Right ventricle myocardium inferior (tissue), 1 donor: ENCODE data around the gene TMEM33. TPM values are rescaled to one million over a fixed set of nuclear protein-coding genes. Genes with fewer than 3 reads are reported as not detected.

Experiments used
- ATAC-seq: fragments of 200-7000 bp; cut with Tn5 transposase; one replicate; pipeline ENCODE4 v1.9.1; 2020; ENCODE audit warnings: mild to moderate bottlenecking, moderate library complexity
- DNase-seq: peaks from one replicate; pipeline ENCODE4 v3.0.0; 2021; ENCODE audit errors: missing footprints
- intact Hi-C: fragments of 100-400 bp; cut with DNase I; formaldehyde crosslinking; loops from one replicate; pipeline ENCODE4 v1.11.0; 2022
- total RNA-seq: library from RNA; stranded (reverse); fragmentation: NEBNext Ultra II Directional; extraction: Animal tissue kit (Norgen Biotek cat#: 25700); gene quantifications from one replicate; pipeline ENCODE4 v1.2.1, GENCODE V29; 2021
- donor health status: DM: no; HTN: yes; CAD: no; lungs with severe emphysema.

The TMEM33 gene
- total RNA-seq, 1 donor from 2014 or later = 21.5 TPM

- peak; percentile 17 for ATAC-seq
- no peak for DNase-seq
- intact Hi-C loops = loop anchor here (2.0 kb wide), 1 partner anchor 57 kb away; the partner anchor contains the start of gene SLC30A9
Measured at GRCh38 chr4:41933997-41934503, 1.2 kb upstream of the TMEM33 start.

GRCh38 chr4:41934514-41934900, 722 bp upstream of the TMEM33 start:
- no peak for DNase-seq
- intact Hi-C loops = loop anchor here (2.0 kb wide), 1 partner anchor 56 kb away; the partner anchor contains the start of gene SLC30A9
- peak; percentile 23 for ATAC-seq

GRCh38 chr4:41935652-41936021, 408 bp downstream of the TMEM33 start:
- ATAC-seq (no peak), DNase-seq (no peak)
- intact Hi-C loops = loop anchor here (2.0 kb wide), 1 partner anchor 55 kb away; the partner anchor contains the start of gene SLC30A9

- DNase-seq (no peak), ATAC-seq (no peak)
- intact Hi-C loops = no loop called here
Measured at GRCh38 chr4:41939016-41939626, 3.9 kb downstream of the TMEM33 start.

GRCh38 chr4:41940834-41941233, 5.6 kb downstream of the TMEM33 start:
- no peak for DNase-seq
- no peak for ATAC-seq
- intact Hi-C loops = no loop called here

- intact Hi-C loops = no loop called here
- ATAC-seq = no peak
Measured at GRCh38 chr4:41943506-41943905, 8.3 kb downstream of the TMEM33 start.

GRCh38 chr4:41944089-41944488, 8.9 kb downstream of the TMEM33 start:
- intact Hi-C loops = no loop called here

More at GRCh38 chr4:41943506-41943905, 8.3 kb downstream of the TMEM33 start:
- DNase-seq = no peak

GRCh38 chr4:41949531-41949930, 14.3 kb downstream of the TMEM33 start:
- intact Hi-C loops = no loop called here
- no peak for ATAC-seq
- no peak for DNase-seq

More at GRCh38 chr4:41944089-41944488, 8.9 kb downstream of the TMEM33 start:
- DNase-seq = no peak
- ATAC-seq = no peak

GRCh38 chr4:41957634-41958033, 22.4 kb downstream of the TMEM33 start:
- DNase-seq (no peak), ATAC-seq (no peak)
- intact Hi-C loops = loop anchor here (5.0 kb wide), 1 partner anchor 325 kb away; no protein-coding TSS in a partner anchor

GRCh38 chr4:41963105-41963504, 27.9 kb downstream of the TMEM33 start:
- no peak for DNase-seq
- no peak for ATAC-seq
- intact Hi-C loops = no loop called here

- intact Hi-C loops = no loop called here
- no peak for ATAC-seq
- DNase-seq = no peak
Measured at GRCh38 chr4:41964401-41964800, 29.2 kb downstream of the TMEM33 start.

GRCh38 chr4:41967392-41967791, 32.2 kb downstream of the TMEM33 start:
- DNase-seq = no peak
- ATAC-seq = no peak
- intact Hi-C loops = no loop called here

- DNase-seq (no peak), ATAC-seq (no peak)
- intact Hi-C loops = no loop called here
Measured at GRCh38 chr4:41969671-41970070, 34.4 kb downstream of the TMEM33 start.

GRCh38 chr4:41975341-41975740, 40.1 kb downstream of the TMEM33 start:
- no peak for DNase-seq
- ATAC-seq = no peak
- intact Hi-C loops = no loop called here

GRCh38 chr4:41976775-41977516, 41.7 kb downstream of the TMEM33 start:
- ATAC-seq (no peak), DNase-seq (no peak)
- intact Hi-C loops = no loop called here

GRCh38 chr4:41977709-41978108, 42.5 kb downstream of the TMEM33 start:
- DNase-seq = no peak
- intact Hi-C loops = no loop called here
- ATAC-seq = no peak

- intact Hi-C loops = no loop called here
- no peak for DNase-seq
- ATAC-seq = no peak
Measured at GRCh38 chr4:41981456-41981855, 46.2 kb downstream of the TMEM33 start, which contains the start of gene DCAF4L1. Gene DCAF4L1, plus strand, starts transcription at chr4:41981756. Its CDS starts 37 bp downstream, at chr4:41981793.

GRCh38 chr4:41982716-41983115, 47.5 kb downstream of the TMEM33 start:
- DNase-seq (no peak), ATAC-seq (no peak)
- intact Hi-C loops = no loop called here

- intact Hi-C loops = no loop called here
- no peak for ATAC-seq
- no peak for DNase-seq
Measured at GRCh38 chr4:41985151-41985550, 49.9 kb downstream of the TMEM33 start.

- ATAC-seq = peak; percentile 56
- DNase-seq = no peak
- intact Hi-C loops = loop anchor here (2.0 kb wide), 1 partner anchor 55 kb away; the partner anchor contains the start of gene TMEM33
Measured at GRCh38 chr4:41989994-41990364, 54.8 kb downstream of the TMEM33 start.
